Esophagus muscularis mucosa (tissue), 3 donors: ENCODE results near the gene ANKRD27.
"Not testable (repeated sequence)": the region's sequence is repeated elsewhere in the genome, so short reads cannot be mapped to it uniquely, and the experiment has no call there.

Experiments used
- CTCF ChIP-seq, 3 experiments: fragments of 200-600 bp in 2 of 3; fragments of 450-650 bp in 1 of 3; sonication (generic) in 2 of 3; IDR thresholded peaks; one replicate each; pipeline ENCODE4 v1.5.1; 2017 to 2019; ENCODE audit warnings: antibody characterized with exemption in 3 of 3, mild to moderate bottlenecking in 2 of 3, moderate library complexity in 1 of 3
- POLR2A ChIP-seq: fragments of 450-650 bp; IDR thresholded peaks from one replicate; pipeline ENCODE4 v1.6.1; 2017; ENCODE audit warnings: antibody characterized with exemption, moderate library complexity, mild to moderate bottlenecking, low read depth

GRCh38 chr19:32656379-32656778 lies 18.6 kb downstream of the ANKRD27 start:
- TF ChIP-seq POLR2A; CTCF (IDR thresholded peaks at IDR 0.05): not testable (repeated sequence)
